Gastrocnemius medialis (tissue), 4 donors: ENCODE results near the gene ERGIC3. TPM values are rescaled to one million over a fixed set of nuclear protein-coding genes. Genes with fewer than 3 reads are reported as not detected.

Experiments used
- ATAC-seq, 2 donors: fragments of 150-250 bp; one replicate each; pipeline ENCODE4 v1.9.1; 2016
- DNase-seq, 2 donors: peaks; one replicate each; pipeline ENCODE4 v3.0.0-alpha.2; 2019
- H3K27ac ChIP-seq, 4 donors: fragments of 200-600 bp; sonication (generic); 1 replicate in 1 of 4; 2 replicates in 3 of 4; pipeline ENCODE4 v1.5.1; 2016 to 2018; ENCODE audit warnings: mild to moderate bottlenecking in 2 of 4, moderate library complexity in 1 of 4
- H3K27me3 ChIP-seq, 3 donors: fragments of 200-600 bp; sonication (generic) in 2 of 3; 1 replicate in 1 of 3; 2 replicates in 2 of 3; pipeline versions ENCODE4 v1.5.1 to v1.6.0; 2016 to 2019; ENCODE audit warnings: mild to moderate bottlenecking in 1 of 3, moderate library complexity in 1 of 3
- H3K36me3 ChIP-seq, 2 donors: fragments of 200-600 bp; sonication (generic) in 1 of 2; one replicate each; pipeline ENCODE4 v1.5.1; 2017 to 2018
- H3K4me1 ChIP-seq, 2 donors: fragments of 200-600 bp; sonication (generic) in 1 of 2; one replicate each; pipeline ENCODE4 v1.5.1; 2016 to 2017; ENCODE audit warnings: mild to moderate bottlenecking in 2 of 2
- H3K4me3 ChIP-seq, 4 donors: fragments of 200-600 bp; sonication (generic) in 3 of 4; 1 replicate in 1 of 4; 2 replicates in 3 of 4; pipeline ENCODE4 v1.5.1; 2016 to 2019; ENCODE audit warnings: mild to moderate bottlenecking in 2 of 4
- H3K9me3 ChIP-seq, 3 donors: fragments of 200-600 bp; sonication (generic) in 2 of 3; 1 replicate in 1 of 3; 2 replicates in 2 of 3; pipeline ENCODE4 v1.5.1; 2016 to 2019
- POLR2A ChIP-seq, 2 donors: fragments of 450-650 bp; IDR thresholded peaks; one replicate each; pipeline ENCODE4 v1.6.1; 2017; ENCODE audit warnings: antibody characterized with exemption in 2 of 2, mild to moderate bottlenecking in 2 of 2, moderate library complexity in 2 of 2
- in situ Hi-C, 4 donors: fragments of 200-750 bp; cut with MboI; loops; one replicate each; pipeline versions ENCODE4 v1.15.0 to v1.8.0; 2017; ENCODE audit warnings: low sequenced_read_pairs in 4 of 4
- intact Hi-C: fragments of 100-400 bp; cut with DNase I; formaldehyde crosslinking; loops from one replicate; pipeline ENCODE4 v1.15.1; 2023; ENCODE audit warnings: low total_unique reads
- total RNA-seq, 4 donors: library from RNA; depleted of rRNA; stranded (reverse); fragments of >200 nt; gene quantifications; one replicate each; pipeline versions ENCODE4 v1.1.0 to v1.2.3, GENCODE V29; 2016
- TF ChIP-seq, protein P1 (sequence below), 5 experiments: fragments of 450-650 bp in 3 of 5; fragments of 200-600 bp in 2 of 5; sonication (generic) in 2 of 5; IDR thresholded peaks in 4 of 5; conservative IDR thresholded peaks in 1 of 5; 1 replicate in 4 of 5; 2 replicates in 1 of 5; pipeline ENCODE4 v1.5.1; 2016 to 2019; ENCODE audit warnings: antibody characterized with exemption in 5 of 5, mild to moderate bottlenecking in 3 of 5, moderate library complexity in 3 of 5

Gene ERGIC3
- total RNA-seq, 4 donors from 2014 or later = 82.5 to 91.0 (median 89.2) TPM

DNA sequence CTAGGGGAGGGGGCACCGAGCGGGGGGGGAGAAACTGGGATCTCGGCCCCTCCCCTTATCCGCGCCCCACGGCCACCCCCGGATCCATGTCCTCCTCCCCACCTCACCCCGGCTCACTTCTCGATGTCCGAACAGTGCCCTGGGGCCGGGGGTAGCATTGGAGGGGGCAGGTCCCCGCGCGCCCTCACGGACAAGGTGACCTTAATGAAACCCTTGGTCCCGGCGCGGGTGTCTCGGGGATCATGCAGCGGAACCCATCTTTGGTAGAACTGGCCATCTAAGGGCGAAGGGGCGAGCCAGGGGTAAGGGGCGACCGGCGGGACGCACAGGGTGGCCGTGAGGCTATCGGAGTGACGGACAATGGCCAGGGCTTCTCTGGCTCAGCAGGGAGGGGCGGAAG, 60.1 kb downstream of the ERGIC3 start:
- H3K4me1 ChIP-seq = peaks cover 6 to 10% of the 10 kb centered on the region in 2 donors
- H3K4me3 ChIP-seq = peak overlapping the region; percentile 52 to 65 (median 58)
- no peak for DNase-seq
- H3K9me3 ChIP-seq = no peaks in the 10 kb centered on the region
- in situ Hi-C loops = no loop called here
- H3K27me3 ChIP-seq = peaks cover 4 to 12% (median 11%) of the 10 kb centered on the region in 3 donors
- no peaks in the 10 kb centered on the region for H3K36me3 ChIP-seq
- TF ChIP-seq, protein P1, sequence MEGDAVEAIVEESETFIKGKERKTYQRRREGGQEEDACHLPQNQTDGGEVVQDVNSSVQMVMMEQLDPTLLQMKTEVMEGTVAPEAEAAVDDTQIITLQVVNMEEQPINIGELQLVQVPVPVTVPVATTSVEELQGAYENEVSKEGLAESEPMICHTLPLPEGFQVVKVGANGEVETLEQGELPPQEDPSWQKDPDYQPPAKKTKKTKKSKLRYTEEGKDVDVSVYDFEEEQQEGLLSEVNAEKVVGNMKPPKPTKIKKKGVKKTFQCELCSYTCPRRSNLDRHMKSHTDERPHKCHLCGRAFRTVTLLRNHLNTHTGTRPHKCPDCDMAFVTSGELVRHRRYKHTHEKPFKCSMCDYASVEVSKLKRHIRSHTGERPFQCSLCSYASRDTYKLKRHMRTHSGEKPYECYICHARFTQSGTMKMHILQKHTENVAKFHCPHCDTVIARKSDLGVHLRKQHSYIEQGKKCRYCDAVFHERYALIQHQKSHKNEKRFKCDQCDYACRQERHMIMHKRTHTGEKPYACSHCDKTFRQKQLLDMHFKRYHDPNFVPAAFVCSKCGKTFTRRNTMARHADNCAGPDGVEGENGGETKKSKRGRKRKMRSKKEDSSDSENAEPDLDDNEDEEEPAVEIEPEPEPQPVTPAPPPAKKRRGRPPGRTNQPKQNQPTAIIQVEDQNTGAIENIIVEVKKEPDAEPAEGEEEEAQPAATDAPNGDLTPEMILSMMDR (IDR thresholded peaks at IDR 0.05 in 4 of 5, conservative IDR thresholded peaks at IDR 0.05 in 1 of 5) = no peak
- TF ChIP-seq POLR2A (IDR thresholded peaks at IDR 0.05) = no peak
- intact Hi-C loops = loop anchor here (1.0 to 5.0 kb wide), 5 partner anchors 60 to 350 kb away; partner anchors contain the start of genes CPNE1, NFS1, RBM12 and RBM39
- no peak overlapping the region for H3K27ac ChIP-seq
- ATAC-seq = peak in 1 of 2 donors; percentile 9

DNA sequence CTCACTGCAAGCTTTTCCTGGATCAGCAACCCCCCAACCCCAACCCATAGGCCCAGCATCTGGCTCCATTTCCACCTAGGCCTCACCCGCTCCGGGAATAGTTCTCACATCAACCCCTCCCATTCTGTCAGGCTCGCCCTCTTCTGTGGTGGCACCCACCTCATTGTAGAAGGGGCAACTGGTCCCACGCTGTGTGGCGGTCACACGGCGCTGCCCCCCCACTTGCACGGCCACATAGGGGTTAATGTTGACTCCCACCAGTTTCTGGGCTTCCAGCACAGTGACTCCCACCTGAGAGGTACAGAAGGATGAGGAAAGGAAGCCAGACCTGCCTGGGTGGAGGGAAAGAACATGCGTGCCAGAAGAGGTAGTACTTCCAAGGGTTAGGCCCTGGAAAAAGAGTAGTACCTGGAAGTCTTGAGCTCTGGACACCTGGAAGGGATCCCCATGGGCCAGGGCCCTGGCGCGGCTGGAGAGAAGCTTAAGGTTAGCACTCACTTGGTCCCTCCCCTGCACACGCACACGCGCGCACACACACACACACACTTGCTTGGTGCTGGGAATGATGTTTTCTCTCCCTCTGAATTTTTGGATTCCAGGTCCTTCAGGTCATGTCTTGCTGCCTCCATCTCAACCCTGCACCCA, 61.1 kb downstream of the ERGIC3 start:
- in situ Hi-C loops (no loop called here), intact Hi-C loops (loop anchor here (5.0 kb wide), 3 partner anchors 59 to 349 kb away; partner anchors contain the start of genes CPNE1, RBM12, RBM39 and SCAND1)

DNA sequence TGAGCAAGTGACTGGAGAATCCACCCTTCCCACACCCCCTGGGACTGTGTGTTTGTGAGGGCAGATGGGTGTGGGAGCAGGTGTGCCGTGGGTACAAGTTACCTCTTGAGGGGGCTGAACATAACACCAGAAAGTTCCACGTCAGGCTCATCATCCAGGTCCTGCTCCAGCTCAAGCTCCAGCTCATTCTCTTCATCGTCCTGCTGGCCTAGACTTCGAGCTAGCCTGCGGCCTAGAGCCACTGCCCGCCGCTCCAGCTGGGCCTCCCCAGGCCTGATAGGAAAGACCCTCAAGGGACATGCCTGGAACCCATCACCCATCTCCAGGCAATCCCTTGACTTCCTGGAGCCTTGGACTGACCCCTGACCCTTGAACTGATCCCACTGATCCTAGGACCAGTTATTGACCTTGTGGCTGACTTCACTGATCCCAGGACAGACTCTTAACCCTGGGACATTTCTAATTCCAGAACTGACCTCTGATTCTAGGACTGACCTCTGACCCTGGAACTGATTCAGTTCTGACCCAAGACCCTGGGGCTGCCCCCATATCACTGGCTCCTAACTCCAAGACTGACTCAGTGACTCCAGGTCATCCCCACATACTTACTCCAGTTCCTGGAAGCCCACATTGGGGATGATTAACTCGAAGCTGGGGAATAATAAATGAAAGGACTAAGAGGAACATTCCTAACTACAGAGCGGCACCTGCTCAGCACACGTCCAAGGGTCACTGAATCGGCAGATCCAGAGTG, 62.0 kb downstream of the ERGIC3 start:
- no peak overlapping the region for H3K4me3 ChIP-seq
- peaks cover 4 to 12% (median 11%) of the 10 kb centered on the region in 3 donors for H3K27me3 ChIP-seq
- TF ChIP-seq POLR2A (IDR thresholded peaks at IDR 0.05) = no peak
- TF ChIP-seq, protein P1 (IDR thresholded peaks at IDR 0.05 in 4 of 5, conservative IDR thresholded peaks at IDR 0.05 in 1 of 5) = no peak
- no peak overlapping the region for H3K27ac ChIP-seq
- no peaks in the 10 kb centered on the region for H3K36me3 ChIP-seq
- no peak for DNase-seq
- intact Hi-C loops (loop anchor here (5.0 kb wide), 3 partner anchors 58 to 348 kb away; partner anchors contain the start of genes CPNE1, RBM12, RBM39 and SCAND1), in situ Hi-C loops (no loop called here)
- no peak for ATAC-seq
- peaks cover 6 to 10% of the 10 kb centered on the region in 2 donors for H3K4me1 ChIP-seq
- H3K9me3 ChIP-seq = no peaks in the 10 kb centered on the region

More for the DNA sequence above, 61.1 kb downstream of the ERGIC3 start:
- no peaks in the 10 kb centered on the region for H3K9me3 ChIP-seq
- ATAC-seq = no peak
- no peak for DNase-seq
- no peak for TF ChIP-seq POLR2A (IDR thresholded peaks at IDR 0.05)
- TF ChIP-seq, protein P1 (IDR thresholded peaks at IDR 0.05 in 4 of 5, conservative IDR thresholded peaks at IDR 0.05 in 1 of 5) = no peak
- H3K36me3 ChIP-seq = no peaks in the 10 kb centered on the region
- H3K4me3 ChIP-seq = no peak overlapping the region
- peaks cover 4 to 12% (median 11%) of the 10 kb centered on the region in 3 donors for H3K27me3 ChIP-seq
- H3K4me1 ChIP-seq = peaks cover 6 to 10% of the 10 kb centered on the region in 2 donors
- no peak overlapping the region for H3K27ac ChIP-seq

DNA sequence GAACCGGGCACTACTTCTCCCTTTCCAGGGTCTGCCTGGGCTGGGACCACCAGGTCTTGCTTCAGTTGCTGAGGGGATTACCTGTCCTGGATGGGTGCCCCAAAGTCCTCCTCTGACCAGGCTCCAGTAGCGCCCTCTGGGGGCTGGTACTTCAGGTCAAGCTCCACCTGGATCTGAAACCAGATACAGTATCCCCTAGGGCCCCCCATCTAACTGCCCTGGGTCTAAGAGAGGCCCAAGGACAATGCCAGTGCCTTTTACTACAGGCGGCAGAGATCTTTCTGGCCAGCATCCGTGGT, 62.5 kb downstream of the ERGIC3 start:
- ATAC-seq (no peak), DNase-seq (no peak)
- Histone ChIP-seq H3K27me3 (peaks cover 4 to 12% (median 11%) of the 10 kb centered on the region in 3 donors), H3K4me3 (no peak overlapping the region), H3K9me3 (no peaks in the 10 kb centered on the region), H3K27ac (no peak overlapping the region), H3K36me3 (no peaks in the 10 kb centered on the region), H3K4me1 (peaks cover 6 to 10% of the 10 kb centered on the region in 2 donors)
- intact Hi-C loops (loop anchor here (5.0 kb wide), 3 partner anchors 58 to 348 kb away; partner anchors contain the start of genes CPNE1, RBM12, RBM39 and SCAND1), in situ Hi-C loops (no loop called here)
- no peak for TF ChIP-seq POLR2A (IDR thresholded peaks at IDR 0.05)
- TF ChIP-seq, protein P1 (IDR thresholded peaks at IDR 0.05 in 4 of 5, conservative IDR thresholded peaks at IDR 0.05 in 1 of 5) = peak in 1 of 5 experiments; percentile 10
